Urothelium cell line (cell line): Measurements from ENCODE around the gene PCSK2.

Experiments used
- DNase-seq: peaks from one replicate; pipeline ENCODE4 v3.0.0; 2011; ENCODE audit warnings: low spot score, mixed read lengths
- FAIRE-seq: peaks from 2 replicates; lab custom pipeline; 2011; peaks lifted over from hg19 to GRCh38; lab: Jason Lieb, UNC

PCSK2 gene

DNA sequence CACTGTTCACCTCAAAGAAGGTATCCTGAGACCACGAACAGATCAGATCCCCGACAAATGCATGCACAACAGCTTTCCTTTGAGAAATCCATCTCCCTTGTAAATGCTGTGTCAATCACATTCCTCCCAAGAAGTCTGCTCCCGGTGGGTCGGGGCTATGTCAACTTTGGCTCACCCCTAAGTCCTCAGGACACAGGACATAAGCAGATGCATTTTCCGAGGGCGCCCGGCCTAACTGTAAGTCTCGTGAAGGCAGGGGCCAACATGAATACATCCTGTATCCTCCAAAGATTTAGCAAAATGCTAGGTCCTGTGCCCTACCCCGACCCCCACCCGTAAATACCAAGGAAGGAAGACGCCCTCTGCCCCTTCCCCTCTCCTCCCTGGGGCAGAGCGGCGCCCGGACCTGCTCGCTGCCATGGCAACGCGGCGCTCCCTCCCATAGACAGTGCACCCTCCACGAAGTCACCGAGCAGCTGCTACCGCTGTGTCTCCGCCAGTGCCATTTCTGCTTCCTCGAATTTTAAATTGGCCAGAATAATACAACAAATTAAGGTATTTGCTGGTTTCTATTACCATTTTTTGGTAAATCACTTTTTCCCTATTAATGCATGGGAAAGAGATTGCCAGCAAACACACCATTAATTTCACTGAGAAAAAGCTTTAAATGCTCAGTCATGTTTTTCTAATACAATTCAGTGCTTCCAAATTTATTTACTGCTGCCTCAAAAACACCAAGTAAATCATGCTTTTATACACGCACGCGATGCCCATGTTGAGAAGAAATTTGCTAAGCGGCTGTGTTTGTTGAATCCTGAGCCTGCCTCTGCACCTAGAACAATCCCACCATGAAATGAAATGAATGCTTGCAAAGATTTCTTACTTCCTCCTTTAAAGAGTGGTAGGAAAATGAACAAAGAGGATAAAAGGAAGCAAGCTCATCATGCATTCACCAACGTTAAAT, 100.6 kb downstream of the PCSK2 start:
- no peak for DNase-seq
- no peak for FAIRE-seq

DNA sequence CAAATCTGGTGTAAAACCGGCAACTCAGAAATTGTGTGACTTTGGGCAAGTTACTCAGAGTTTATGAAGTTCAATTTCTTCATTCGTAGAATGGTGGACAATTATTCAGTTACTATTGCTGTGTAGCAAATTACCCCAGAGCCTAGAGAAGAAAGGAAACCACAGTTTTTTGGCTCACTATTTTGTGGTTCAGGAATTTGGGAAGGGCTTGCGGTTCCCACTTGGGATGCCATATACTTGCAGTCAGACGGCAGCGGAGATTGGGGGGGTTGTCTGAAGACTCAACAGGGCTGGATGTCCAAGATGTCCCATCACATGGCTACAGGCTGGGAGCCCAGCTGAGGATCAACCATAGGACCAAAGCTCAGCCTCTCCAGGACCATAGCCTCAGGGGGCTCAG, 108.1 kb downstream of the PCSK2 start:
- FAIRE-seq (no peak), DNase-seq (peak; percentile 30)

DNA sequence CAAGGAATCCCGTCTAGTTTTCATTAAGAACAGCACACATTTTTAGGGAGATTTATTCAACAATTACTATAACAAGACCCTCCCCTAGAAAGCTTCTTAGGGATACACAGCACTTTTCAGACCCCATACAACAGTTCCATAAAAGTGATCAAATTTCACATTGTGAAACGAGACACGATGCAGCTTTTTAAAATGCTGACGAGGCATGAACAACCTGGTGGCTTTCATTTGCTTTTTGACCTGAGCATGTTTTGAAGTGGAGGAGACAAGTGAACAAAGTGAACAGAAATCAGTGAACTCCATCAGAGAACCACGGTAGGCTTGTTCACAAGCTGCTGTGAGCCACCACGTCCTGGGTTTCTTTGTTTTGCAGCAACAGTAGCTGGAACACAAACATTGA, 112.2 kb downstream of the PCSK2 start:
- FAIRE-seq, result no peak
- no peak for DNase-seq

DNA sequence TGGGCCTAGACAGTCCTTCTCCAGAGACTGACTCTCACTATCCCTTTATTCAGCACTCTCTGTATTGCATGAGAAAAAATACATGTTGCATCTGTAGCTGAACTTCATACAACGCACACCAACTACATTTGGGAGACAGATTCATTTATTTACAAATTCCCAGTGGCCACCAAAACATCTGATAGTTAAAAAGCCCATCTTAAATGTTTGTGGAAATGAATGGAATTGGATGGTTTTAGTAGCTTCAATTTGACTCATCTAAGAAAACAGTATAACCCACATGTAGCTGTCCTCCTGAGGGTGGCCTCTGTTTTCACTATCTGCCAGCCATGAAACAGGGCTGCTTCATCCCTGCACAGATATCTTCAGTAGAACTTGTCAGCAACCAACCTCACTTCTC, 116.3 kb downstream of the PCSK2 start:
- FAIRE-seq, result no peak
- no peak for DNase-seq

DNA sequence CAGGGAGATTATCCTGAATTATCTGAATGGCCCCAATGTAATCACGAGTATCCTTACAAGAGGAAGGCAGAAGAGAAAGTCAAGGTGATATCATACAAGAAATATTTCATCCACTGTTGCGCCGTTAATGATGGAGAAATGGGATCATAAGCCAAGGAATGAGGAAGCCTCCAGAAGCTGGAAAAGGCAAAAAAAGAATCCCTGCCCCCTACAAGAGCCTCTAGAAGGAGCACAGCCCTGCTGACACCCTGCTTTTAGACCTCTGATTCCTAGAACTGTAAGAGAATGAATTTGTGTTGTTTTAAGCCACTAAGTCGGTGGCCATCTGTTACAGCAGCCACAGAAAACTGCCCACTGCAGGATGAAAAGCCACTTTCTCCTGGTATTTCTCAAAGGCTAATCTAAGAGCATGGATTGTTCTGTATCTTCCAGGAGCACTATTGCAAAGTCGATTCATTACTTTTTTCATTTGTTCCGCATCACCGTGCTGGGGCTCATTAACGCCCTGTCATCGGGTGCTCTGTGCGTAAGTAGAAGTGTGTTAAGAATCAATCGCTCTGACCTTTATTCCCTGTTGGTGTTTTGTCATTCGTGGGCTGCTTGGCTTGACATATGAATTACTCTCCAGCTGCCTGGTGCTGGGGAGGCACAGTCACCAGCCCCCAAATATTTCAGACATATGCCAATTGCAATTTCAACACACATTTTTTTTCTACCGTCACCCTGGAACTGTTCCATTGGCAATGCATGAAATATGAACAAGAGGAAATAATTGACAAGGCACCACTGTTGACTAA, 117.0 kb downstream of the PCSK2 start:
- DNase-seq, result no peak
- FAIRE-seq, result no peak

DNA sequence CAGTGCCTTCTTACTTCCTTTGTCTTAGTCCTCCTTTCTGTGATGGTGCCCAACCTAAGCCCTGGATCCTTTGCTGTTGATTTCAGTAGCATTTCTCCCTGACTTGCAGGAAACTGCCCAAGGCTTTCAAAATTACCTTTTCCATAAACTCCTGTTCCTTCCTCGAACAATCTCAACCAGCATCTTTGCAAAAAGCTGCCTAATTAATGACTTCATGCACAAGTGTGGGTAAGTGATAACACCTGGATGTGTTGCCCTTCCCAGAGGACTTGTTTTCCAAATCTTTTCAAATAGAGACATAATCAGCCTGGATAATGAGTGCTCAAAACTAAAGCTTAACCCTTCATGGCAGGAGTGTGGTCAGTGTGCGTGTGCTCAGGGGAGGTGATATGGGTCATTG, 118.0 kb downstream of the PCSK2 start:
- FAIRE-seq, result no peak
- DNase-seq, result no peak

DNA sequence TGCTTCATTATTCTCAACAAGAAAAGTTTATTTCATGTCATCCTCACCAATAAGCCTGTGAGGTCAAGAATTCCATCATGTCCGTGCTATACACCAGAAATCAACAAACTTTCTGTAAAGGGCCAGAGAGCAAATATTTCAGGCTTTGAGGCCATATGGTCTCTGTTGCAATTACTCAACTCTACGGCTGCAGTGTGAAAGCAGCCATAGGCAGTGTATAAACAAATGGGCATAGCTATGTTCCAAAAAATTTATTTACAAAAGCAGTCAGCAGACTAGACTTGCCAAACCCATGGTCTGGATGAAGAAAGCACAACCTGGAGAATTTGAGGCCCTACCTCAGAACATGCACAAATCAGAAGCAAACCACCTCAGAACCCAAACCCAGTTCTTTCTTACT, 118.5 kb downstream of the PCSK2 start:
- FAIRE-seq (no peak), DNase-seq (no peak)

DNA sequence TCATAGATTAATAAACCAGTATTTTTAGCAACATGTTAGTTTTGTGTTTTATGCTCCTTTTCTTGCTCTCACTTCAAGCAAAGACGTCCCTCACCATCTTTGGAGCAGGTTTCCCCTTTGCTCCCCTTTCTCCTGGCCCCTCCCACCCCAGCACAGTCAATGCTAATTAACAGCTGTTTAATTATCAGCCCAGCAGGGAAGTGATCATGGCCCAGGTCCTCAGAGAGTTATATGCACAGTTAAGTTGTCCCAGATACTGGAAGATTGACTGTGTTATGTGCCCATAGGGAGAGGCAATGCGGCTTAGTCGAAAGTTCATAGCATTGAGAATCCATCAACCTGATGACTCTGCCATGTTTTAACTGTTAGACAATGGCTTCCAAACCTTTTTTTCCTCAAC, 123.5 kb downstream of the PCSK2 start:
- no peak for DNase-seq
- FAIRE-seq, result no peak

DNA sequence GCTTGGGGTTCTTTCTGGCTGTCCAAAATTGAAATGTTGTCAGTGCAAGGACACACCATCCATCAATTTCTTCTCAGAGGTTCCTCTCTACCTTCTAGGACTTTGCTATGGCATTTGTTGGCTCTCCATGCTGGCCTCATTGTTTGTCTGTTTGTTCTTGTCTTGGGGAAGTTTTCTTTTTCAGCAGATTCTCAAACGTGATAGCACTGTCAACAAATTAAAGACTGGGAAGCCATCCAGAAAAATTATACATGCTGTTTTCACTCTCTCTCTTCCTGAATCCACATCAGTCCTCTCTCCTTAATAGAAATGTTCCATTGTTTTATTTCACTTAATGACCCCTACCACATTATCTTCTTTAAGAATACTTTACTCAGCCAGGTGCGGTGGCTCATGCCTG, 130.4 kb downstream of the PCSK2 start:
- FAIRE-seq (no peak), DNase-seq (no peak)

DNA sequence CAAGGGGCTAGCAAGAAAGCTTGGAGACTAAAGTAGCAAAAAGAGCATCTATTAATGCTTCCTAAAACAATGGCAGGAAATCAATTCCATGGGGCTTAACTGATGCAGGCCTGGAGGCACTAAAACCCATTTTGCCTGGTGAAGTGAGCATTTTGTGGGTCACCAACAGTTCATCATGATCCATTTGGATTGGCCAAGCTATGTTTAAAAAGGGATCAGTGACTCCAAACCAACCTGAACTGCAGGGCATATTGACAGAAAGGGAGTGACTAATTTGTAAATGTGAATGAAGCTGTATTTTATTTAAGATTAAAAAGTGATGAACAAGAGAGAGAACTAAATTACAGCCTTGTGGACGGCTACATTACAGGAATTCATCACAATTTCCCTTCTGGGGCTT, 132.0 kb downstream of the PCSK2 start:
- DNase-seq (no peak), FAIRE-seq (no peak)

DNA sequence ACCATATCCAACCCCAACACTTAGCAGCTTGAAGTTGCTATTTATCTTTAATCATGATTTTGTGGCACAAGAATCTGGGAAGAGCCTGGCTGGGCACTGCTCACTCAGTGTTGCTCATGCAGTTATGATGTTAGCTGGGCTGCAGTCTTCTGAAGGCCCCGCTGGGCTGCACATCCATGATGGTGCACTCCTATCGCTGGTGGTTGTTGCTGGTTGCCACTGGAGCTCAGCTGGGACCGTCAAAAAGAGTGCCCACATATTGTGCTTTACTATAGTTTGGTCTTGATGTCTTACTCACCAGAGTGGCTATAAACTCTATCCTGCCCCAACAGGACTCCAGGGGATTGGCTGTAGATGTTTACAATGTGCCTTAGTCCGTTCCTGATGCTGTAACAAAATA, 137.8 kb downstream of the PCSK2 start:
- FAIRE-seq, result no peak
- DNase-seq, result no peak

DNA sequence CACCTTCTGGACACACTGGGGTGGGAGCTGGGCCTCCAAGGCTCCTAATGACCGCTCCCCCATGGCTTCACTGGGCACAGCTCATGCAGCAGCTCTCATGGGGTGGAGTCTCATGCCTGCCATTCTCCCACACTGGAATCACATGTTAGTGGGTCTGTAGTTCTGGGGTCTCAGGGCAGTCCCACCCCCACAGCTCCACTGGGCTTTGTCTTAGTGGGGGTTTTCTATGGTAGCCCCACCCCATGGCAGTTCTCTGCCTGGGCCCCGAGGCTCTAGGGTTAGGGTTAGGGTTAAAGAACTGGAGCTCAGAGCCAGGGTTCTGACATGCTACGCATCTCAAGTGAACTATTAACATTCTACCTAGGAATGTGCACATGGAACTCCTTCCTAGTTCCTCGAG, 139.0 kb downstream of the PCSK2 start:
- no peak for DNase-seq
- no peak for FAIRE-seq

DNA sequence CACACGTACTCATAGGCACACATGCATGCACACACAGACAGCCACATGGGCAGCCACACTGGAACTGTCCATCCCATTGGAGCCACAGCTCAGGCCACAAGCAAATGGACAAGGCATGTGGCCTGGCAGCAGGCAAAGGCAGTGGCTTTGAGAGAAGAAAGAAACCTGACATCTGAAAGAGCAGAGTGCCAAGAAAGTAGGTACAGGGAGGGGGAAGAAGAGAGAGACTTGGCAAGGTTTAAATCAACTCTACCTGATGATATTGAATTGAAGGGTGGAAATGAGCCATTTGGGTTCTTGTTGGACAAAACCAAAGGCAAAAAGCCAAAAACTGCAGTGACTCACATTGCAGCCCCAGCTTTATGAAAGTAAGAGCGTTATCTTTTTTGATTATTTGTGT, 142.7 kb downstream of the PCSK2 start:
- no peak for FAIRE-seq
- DNase-seq, result no peak

DNA sequence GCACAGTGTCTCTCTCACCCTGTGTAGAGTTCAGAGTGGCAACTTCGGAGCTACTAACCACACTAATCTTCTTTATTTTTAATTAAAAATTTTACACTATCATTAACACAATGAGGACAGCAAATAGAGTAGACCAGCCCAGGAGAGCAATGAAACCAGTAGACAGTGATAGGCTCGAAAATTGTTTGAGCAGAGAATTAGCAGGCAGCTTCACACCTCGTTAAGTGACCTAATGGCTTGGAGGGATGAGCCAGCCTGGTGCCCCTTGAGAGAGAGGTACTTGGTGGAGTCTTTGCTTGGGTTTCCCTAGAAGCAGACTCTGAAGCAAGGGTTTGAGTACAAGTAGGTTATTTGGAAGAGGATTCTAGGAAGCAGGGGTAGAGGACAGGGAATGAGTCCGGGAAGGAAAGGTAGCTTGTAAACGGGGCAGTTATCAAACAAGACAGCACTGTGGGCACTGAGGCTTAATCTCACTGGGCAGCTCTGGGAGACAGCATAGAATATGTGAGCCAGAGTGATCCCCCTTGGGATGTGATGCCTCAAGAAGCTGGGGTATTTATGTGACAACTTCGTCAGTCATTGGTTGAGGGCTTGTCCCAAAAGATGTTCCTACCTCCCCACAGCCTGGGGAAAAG, 146.1 kb downstream of the PCSK2 start:
- FAIRE-seq, result no peak
- DNase-seq, result no peak

DNA sequence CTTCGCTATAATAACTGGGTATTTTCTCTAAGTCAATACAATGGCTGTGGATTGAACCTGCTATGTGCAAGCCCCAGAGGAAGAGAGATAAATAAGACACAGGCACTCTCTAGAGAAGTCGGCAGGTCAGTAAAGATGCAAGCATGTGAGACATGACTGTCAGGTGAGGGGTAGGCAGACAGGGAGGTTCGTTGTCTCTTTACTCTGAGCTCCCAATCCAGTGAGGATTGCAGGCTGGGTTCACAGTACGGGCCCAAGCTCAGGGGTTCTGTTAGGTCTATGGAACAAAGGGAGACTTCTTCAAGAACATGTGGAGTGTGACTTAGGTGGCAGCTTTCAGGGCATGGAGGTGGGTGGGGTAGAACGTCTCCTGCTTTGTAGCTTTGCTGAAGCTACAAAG, 147.2 kb downstream of the PCSK2 start:
- FAIRE-seq (no peak), DNase-seq (no peak)

DNA sequence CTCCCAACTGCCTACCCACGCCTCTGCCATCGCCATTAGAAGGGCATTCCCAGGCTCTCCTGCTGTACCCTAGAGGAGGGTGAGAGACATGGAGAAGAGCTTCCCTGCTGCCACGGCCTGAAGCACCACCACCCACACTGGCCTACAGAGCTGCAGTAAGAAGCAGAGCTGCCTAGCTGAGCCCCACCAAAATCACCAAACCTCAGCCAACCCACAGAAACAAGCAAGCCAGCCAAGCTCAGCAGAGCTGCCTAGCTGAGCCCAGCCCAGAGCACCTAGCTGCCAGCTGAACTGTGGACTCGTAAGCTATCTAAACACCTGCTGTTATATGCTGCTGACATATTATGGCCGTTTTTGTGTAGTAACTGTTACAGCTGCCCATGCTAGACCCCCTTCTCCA, 149.2 kb downstream of the PCSK2 start:
- DNase-seq (no peak), FAIRE-seq (no peak)

DNA sequence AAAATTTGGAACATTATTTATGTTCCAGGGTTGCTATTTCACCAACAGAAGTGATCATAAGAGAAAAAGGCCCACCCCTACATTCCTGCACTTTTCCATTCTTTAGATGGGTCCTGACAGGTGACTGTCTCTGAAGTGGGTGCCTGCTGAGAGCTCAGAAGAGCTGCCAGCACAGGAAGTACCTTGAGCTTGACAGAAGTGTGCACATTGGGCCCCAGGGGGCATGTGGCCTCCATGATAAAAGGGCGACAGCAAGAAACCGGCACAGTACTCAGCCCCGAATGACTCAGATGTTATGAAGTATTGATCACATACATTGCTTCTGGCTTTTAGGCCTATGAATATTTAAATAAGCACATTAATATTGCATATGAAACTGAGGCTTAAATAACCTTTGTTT, 150.4 kb downstream of the PCSK2 start:
- DNase-seq (no peak), FAIRE-seq (no peak)

DNA sequence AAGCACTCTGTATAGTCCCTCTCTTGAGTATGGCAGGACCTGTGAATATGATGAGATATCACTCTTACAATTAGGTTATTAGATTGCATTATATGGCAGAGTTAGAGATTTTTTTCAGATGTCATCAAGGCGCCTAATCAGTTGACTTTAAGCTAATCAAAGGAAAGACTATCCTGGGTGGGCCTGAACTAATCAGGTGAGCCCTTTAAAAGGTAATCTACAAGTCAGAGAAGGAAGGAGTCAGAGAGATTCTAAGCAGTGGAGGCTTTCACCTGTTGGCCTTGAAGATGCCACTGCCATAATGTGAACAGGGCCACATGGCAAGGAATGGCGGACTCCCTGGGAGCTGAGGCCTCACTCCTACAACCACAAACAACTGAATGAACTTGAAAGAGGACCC, 152.8 kb downstream of the PCSK2 start:
- no peak for DNase-seq
- FAIRE-seq, result no peak

DNA sequence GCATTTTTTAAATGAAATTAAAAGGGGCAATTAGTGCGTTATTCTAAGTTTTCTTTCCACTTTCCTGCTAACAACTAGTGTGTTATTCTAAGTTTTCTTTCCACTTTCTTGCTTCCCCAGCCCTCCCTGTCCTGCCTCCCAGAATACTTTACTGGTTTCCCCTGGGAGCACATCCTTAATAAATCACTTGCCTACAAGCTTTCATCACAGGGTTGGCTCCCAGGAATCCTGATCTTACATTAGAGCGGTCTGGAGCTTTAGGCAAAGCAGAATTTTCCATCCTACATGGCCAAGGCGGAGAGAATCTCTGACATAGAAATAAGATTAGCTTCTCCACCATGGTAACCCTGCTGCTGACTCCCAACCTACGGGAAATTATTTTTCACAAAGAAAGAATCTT, 154.0 kb downstream of the PCSK2 start:
- no peak for FAIRE-seq
- DNase-seq, result no peak

DNA sequence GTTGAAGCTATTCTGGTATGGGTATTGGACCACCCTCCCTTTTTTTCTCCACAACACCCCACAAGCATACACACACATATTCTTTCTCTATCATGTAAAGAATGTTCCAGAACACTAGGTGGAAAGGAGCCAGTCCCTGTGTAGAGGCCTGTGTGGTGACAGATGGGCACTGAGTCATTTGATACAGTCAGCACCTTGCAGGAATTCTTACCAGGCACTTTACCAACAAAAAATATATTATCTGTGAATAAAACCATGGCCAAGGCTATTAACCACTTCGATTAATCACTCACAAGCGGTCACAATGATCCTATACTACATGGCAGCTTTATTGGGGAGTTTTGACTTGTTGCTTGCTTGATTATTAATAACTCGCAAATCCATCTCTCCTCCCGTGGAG, 154.9 kb downstream of the PCSK2 start:
- FAIRE-seq, result no peak

DNA sequence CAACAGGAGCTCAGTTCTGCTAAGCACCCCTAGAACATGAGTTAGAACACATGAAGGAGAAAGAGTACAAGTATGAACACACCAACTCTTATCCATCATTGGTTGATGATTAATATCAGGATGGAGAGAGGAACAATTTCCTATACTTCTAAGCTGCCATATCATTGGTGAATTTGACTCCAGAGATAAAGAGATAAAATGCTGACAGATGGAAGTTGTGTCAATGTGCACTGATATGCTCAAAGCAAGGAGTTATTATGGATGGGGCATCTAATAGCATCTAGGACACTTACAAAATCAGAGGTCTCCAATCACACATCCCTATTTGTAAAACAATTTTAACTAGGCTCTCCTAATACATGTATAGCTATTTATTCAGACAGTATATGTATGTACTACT, 159.0 kb downstream of the PCSK2 start:
- FAIRE-seq, result no peak
- no peak for DNase-seq

More for the DNA sequence above, 154.9 kb downstream of the PCSK2 start:
- DNase-seq, result no peak

DNA sequence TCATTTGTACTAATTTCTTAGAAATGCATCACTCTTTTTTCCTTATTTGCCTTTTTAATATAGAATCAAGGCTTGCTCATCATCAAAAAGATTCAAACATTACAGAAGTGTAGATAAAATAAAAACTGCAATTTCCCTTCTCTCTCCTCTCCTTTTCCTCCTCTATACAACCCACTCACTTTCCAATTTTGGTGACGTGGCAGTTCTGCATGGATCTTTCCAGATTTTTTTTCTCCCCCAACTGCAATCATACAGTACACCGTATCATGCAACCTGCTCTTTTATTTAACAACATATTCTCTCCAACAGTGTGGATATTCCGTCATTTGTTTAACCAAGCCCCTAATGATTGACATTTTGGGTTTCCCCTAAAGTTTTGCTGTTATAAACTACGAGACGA, 163.8 kb downstream of the PCSK2 start:
- DNase-seq (no peak), FAIRE-seq (no peak)
